IMR-90 (cell line): ENCODE results near the gene INO80D. TPM values are rescaled to one million over a fixed set of nuclear protein-coding genes. Genes with fewer than 3 reads are reported as not detected.

Experiments
- BHLHE40 ChIP-seq: fragments of 150-350 bp; IDR thresholded peaks from 2 replicates; pipeline ENCODE4 v1.6.1; 2016; ENCODE audit warnings: mild to moderate bottlenecking, low read depth, low read length
- CEBPB ChIP-seq: IDR thresholded peaks from 2 replicates; pipeline ENCODE4 v1.6.1; 2012; ENCODE audit warnings: low read depth, low read length, improper control_type of control experiment
- CHD1 ChIP-seq: IDR thresholded peaks from 2 replicates; pipeline ENCODE4 v1.6.1; 2012; ENCODE audit warnings: low read depth, low read length, improper control_type of control experiment
- FOS ChIP-seq: fragments of 150-350 bp; IDR thresholded peaks from 2 replicates; pipeline ENCODE4 v1.6.1; 2016; ENCODE audit warnings: low read depth, low read length
- MAFK ChIP-seq: IDR thresholded peaks from 2 replicates; pipeline ENCODE4 v1.6.1; 2012; ENCODE audit warnings: low read depth, low read length, improper control_type of control experiment
- MAZ ChIP-seq: IDR thresholded peaks from 2 replicates; pipeline ENCODE4 v1.6.1; 2012; ENCODE audit warnings: low read depth, mild to moderate bottlenecking, low read length, improper control_type of control experiment, moderate library complexity, borderline replicate concordance
- NFE2L2 ChIP-seq: fragments of 150-350 bp; IDR thresholded peaks from 2 replicates; pipeline ENCODE4 v1.6.1; 2016; ENCODE audit warnings: low read depth, mild to moderate bottlenecking, low read length
- POLR2A ChIP-seq: IDR thresholded peaks from 2 replicates; pipeline ENCODE4 v1.6.1; 2012; ENCODE audit warnings: mild to moderate bottlenecking, low read depth, low read length
- polyA plus RNA-seq, 3 experiments: library from polyadenylated mRNA; depleted of rRNA; stranded (reverse); fragments of >200 nt; gene quantifications; 2 replicates each; pipeline ENCODE4 v1.2.3, GENCODE V29; 2012; ENCODE audit warnings: low replicate concordance in 1 of 3
- total RNA-seq: library from RNA; depleted of rRNA; stranded (reverse); fragments of >200 nt; gene quantifications from 2 replicates; pipeline ENCODE4 v1.2.3, GENCODE V29; 2012
- TF ChIP-seq, protein P1 (sequence below): fragments of 150-350 bp; IDR thresholded peaks from 2 replicates; pipeline ENCODE4 v1.6.1; 2017; ENCODE audit warnings: mild to moderate bottlenecking, antibody characterized with exemption, low read length, low read depth

The INO80D gene
- total and polyA plus RNA-seq, 2 of the 4 experiments (the other 2 are of a cell fraction), result 0.79 to 4.5 TPM

DNA sequence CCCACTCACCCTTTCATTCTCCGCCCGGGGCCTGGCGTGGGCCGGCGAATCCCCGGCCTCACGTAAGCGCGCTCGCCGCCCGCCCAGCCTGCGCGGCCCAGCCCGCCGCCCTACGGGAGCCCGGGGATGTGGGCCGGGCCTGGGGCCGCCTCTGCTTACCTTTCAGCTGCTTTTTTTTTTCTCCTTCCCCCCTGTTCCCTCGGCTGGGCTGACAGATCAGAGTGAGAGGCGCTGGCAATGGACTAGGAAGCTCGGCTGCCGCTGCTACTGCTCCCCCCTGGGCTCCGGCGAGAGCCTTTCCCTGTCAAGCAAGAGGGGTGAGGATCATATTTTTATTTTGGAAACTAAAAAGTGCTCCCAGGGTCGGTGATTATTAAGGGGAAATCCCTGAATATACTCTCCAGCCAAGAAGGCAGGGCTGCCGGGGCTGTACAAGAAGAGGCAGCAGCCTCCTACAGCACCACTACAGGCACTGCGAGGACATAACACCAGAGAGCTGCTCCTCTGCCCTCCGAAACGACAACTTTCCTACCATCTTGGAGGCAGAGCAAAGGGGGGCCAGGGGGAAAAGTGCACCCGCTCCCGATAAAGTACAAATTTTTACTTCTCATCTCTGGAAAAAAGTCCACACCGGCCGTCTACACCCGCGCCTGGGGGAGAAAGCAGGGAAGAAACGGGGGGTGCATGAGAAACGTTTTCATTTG lies at the start of gene INO80D (continued):
- TF ChIP-seq, protein P1, sequence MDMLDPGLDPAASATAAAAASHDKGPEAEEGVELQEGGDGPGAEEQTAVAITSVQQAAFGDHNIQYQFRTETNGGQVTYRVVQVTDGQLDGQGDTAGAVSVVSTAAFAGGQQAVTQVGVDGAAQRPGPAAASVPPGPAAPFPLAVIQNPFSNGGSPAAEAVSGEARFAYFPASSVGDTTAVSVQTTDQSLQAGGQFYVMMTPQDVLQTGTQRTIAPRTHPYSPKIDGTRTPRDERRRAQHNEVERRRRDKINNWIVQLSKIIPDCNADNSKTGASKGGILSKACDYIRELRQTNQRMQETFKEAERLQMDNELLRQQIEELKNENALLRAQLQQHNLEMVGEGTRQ, result 0 out of 2 replicates have a peak, but pooled peaks have one; percentile 7
- TF ChIP-seq NFE2L2, result no peak
- TF ChIP-seq CEBPB, result no peak
- TF ChIP-seq FOS, result no peak
- TF ChIP-seq MAZ, result 0 out of 2 replicates have a peak, but pooled peaks have one; percentile 7
- TF ChIP-seq POLR2A, result peak; percentile 74; the same call in 1 of the 2 replicates
- no peak for TF ChIP-seq BHLHE40
- TF ChIP-seq MAFK, result no peak
- peak; percentile 97 for TF ChIP-seq CHD1
